ENCODE measurements around the gene RNF223.
"Not testable (repeated sequence)": the region's sequence is repeated elsewhere in the genome, so short reads cannot be mapped to it uniquely, and the experiment has no call there.

RNF223 gene

GRCh38 chr1:1041873-1042272, 32.2 kb downstream of the RNF223 start:
- DNase-seq: no peak

- DNase-seq: no peak
Observed at GRCh38 chr1:1041092-1041523, 33.0 kb downstream of the RNF223 start.

GRCh38 chr1:1040004-1040991, 33.8 kb downstream of the RNF223 start:
- peak; percentile 16 for DNase-seq

- no peak for DNase-seq
Observed at GRCh38 chr1:1039145-1039910, 34.8 kb downstream of the RNF223 start.

- no peak for DNase-seq
Observed at GRCh38 chr1:1038694-1039093, 35.4 kb downstream of the RNF223 start.

- no peak for DNase-seq
Observed at GRCh38 chr1:1037366-1038327, 36.5 kb downstream of the RNF223 start.

- no peak for DNase-seq
Observed at GRCh38 chr1:1035291-1035943, 38.7 kb downstream of the RNF223 start.

- no peak for DNase-seq
Observed at GRCh38 chr1:1034439-1034781, 39.7 kb downstream of the RNF223 start.

GRCh38 chr1:1033731-1034438, 40.2 kb downstream of the RNF223 start:
- no peak for DNase-seq

GRCh38 chr1:1033009-1033587, 41.0 kb downstream of the RNF223 start:
- peak; percentile 42 for DNase-seq

- no peak for DNase-seq
Observed at GRCh38 chr1:1032424-1032823, 41.7 kb downstream of the RNF223 start.

GRCh38 chr1:1031659-1032235, 42.4 kb downstream of the RNF223 start:
- no peak for DNase-seq

GRCh38 chr1:1030867-1031658, 43.0 kb downstream of the RNF223 start:
- DNase-seq: not testable (repeated sequence)

- DNase-seq: no peak
Observed at GRCh38 chr1:1027791-1028190, 46.3 kb downstream of the RNF223 start.

- no peak for DNase-seq
Observed at GRCh38 chr1:1026599-1027413, 47.3 kb downstream of the RNF223 start.

GRCh38 chr1:1025730-1026129, 48.4 kb downstream of the RNF223 start:
- DNase-seq: no peak

- no peak for DNase-seq
Observed at GRCh38 chr1:1024771-1025699, 49.1 kb downstream of the RNF223 start.
